ENCODE measurements around the gene PXDN.
"Not testable (repeated sequence)": the region's sequence is repeated elsewhere in the genome, so short reads cannot be mapped to it uniquely, and the experiment has no call there.

The PXDN gene

DNA sequence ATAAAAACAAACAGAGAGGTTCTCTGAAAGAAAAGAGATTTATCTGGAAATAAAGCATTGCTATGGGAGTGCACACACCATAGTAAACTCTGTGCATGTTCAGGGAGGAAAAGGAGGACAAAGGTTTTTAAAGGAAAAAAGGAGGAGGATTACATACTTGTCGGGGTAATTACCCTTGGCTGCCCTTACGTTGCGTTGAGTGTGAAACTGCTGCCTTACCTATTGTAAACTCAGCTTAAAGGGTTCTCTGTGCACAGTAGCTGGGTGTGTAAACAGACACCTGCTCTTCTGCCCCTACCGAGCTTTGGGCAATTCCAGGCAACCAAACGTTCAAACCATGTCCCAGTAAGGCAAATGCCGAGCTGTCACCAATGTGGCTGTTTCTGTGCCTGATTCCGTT is 29.6 kb upstream of the PXDN start:
- DNase-seq = no peak

- DNase-seq = no peak
Observed at GRCh38 chr2:1772471-1773267, 28.4 kb upstream of the PXDN start.

DNA sequence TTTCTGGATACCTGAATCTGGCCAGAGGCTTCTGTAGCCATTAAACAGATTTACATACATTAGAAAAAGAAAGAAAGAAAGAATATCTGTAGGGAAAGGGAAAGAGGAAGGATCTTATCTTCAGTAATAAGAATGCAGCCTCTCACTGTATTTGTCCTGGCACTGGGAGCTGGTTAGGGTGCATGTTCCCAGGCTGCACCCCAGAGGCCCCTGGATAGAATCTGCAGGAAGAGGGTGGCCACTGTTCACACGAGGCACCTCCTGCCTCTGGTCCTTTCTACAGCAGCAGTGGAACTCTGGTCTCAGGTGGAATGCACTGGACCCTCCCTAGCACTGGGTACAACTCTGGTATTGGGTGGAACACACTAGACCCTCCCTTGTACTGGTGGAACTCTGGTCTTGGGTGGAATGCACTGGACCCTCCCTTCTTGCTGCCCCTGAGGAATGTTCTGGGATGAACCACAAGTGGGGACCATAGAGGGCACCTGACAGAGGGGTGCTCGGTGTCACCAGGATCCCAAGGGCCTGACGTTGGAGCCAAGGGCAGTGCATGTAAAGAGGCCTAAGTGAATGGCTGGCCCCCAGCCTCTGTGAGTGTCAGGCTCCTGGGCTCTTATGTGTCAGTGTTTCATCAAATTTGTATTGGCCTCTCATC is 27.4 kb upstream of the PXDN start:
- no peak for DNase-seq

GRCh38 chr2:1770566-1771380 is 26.5 kb upstream of the PXDN start:
- DNase-seq = no peak

- DNase-seq = peak in 1 of 2 donors; percentile 31
Observed at GRCh38 chr2:1769703-1770422, 25.5 kb upstream of the PXDN start.

GRCh38 chr2:1767939-1768691 is 23.8 kb upstream of the PXDN start:
- no peak for DNase-seq

DNA sequence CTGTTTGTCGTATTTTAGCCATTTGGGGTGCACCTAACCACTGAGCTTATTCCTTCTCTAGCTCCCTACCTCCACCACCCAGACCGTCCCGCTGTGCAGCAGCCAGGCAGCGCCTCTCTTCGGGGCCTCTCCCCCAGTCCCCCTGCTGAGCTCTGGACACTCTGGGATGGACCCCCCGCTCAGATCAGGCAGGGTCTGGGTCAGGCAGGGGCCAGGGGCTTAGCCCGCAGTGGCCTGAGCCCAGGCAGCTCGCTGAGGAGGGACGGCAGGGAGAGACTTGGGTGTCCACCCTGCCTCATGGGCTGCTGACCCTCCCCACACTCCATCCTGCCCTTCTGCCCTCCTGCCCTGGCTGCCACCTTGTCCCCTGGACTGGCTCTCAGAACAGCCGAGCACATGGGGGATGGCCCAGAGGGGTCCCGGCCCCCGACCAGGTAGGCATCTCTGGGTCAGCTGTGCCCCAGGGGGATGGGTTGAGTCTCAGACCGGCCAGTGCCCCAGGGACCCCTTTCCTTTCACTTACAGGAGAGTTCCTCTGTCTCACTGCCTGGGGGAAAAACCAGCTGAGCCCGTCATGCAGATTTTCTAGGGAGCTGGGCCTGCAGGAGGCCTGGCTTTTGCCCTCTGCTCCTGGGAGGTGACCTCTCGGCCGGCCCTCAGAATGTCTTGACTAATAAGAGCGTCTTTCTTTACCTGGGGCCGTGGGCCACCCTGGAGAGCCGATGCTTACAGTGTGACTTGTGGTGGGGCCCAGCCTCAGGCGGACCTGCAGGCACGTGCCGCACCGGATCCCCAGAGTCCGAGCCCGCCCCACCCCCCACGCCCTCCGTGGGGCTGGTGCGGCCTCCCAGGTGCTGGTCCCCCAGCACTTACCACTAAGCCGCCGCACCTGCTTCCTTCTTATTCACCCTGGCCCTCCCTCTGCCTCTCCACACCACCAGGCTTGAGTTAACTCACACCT is 22.8 kb upstream of the PXDN start:
- DNase-seq = no peak

DNA sequence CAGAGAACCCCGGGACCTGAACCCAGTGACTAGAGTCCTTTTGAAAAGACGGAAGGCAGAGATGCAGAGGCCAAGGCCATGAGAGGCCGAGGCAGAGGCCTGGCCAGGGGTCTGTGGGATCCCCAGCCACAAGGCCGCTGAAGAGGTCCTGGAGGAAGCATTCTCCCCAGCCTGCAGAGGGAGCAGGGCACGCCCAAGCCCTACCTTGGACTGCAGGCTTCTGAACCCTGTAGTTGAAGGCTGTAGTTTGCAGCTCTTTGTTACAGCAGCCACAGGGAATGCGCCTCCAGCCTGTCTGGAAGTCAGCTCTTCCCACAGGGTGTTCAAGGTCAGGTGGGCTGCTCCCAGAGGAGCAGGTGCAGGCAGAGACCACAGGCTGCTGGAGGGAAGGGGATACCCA is 22.1 kb upstream of the PXDN start:
- DNase-seq = no peak

DNA sequence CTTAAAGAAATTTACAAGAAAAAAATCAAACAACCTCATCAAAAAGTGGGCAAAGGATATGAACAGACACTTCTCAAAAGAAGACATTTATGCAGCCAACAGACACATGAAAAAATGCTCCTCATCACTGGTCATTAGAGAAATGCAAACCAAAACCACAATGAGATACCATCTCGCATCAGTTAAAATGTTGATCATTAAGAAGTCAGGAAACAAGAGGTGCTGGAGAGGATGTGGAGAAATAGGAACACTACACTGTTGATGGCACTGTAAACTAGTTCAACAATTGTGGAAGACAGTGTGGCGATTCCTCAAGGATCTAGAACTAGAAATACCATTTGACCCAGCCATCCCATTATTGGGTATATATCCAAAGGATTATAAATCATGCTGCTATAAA is 20.9 kb upstream of the PXDN start:
- DNase-seq = not testable (repeated sequence)

GRCh38 chr2:1759611-1759930 is 15.3 kb upstream of the PXDN start:
- no peak for DNase-seq

DNA sequence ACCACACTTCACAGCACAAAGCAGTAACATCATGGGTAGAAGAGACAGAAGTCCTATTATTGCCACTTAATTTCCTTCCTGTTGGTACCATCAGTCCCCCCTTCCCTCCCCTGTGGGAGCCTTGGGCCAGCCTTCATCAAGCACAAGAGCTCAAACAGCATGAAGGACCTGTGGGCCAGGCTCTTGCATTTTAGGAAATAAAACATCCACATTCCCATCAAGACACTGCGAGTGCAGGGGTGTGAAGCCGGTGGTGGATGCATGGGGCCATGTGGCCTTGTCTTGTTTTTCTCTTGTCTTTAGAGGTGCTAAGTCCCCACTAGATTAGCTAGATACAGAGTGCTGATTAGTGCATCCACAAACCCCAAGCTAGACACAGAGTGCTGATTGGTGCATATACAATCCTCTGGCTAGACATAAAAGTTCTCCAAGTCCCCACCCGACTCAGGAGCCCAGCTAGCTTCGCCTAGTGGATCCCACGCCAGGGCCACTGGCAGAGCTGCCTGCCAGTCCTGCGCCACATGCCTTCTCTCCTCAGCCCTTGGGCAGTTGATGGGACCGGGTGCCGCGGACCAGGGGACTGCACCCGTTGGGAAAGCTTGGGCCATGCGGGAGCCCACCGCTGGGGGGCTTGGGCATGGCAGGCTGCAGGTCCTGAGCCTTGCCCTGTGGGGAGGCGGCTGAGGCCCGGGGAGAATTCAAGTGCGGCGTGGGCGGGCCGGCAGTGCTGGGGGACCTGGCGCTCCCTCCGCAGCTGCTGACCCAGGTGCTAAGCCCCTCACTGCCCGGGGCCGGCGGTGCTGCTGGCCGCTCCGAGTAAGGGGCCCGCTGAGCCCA is 14.7 kb upstream of the PXDN start:
- DNase-seq = no peak

DNA sequence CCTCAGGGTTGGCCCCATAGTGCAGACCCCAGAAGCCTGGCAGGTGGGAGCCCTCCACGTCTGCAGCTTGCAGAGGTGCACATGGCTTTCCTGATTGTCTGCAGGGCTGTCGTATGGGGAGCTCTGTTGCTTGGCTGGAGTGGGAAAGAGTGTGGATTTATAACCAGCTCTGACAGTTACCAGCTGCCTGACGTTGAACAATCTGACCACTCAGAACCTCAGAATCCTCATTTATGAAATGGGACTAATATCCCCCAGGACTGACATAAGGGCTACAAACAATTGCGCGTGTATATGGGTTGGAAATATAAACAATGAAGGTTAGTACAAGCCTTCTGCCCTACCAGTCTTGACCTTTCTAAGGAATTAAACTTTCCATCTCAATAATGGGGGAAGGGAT is 13.9 kb upstream of the PXDN start:
- DNase-seq = no peak

DNA sequence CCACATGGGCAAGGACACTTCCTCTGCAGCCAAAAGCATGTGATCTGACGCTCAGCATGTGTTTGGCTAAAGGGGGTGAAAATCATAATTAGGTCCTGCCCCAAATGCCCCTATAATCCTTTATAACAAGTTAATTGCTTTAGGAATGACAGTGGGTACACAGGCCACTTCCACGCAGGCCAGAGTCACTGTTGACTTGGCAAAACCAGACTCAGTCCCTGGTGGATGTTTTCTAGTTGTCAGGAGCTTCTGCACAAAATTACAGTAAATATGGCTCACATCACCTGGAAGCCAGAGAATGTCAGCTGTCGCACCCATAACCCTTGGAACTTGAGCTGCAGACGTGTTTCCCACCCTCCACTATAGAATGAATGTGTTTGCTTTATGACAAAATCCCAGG is 13.3 kb upstream of the PXDN start:
- DNase-seq = no peak

DNA sequence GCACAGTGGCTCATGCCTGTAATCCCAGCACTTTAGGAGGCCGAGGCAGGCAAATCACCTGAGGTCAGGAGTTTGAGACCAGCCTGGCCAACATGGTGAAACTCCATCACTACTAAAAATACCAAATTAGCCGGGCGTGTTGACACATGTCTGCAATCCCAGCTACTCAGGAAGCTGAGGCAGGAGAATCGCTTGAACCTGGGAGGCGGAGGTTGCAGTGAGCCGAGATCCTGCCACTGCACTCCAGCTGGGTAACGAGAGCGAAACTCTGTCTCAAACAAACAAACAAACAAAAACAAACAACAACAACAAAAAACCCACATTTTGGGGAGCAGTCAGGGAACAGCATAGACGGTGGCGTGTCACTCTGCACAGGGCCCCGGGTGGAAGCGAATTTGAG is 12.8 kb upstream of the PXDN start:
- DNase-seq = not testable (repeated sequence)

GRCh38 chr2:1756456-1756855 is 12.1 kb upstream of the PXDN start:
- no peak for DNase-seq

- no peak for DNase-seq
Observed at GRCh38 chr2:1755436-1756191, 11.3 kb upstream of the PXDN start.

DNA sequence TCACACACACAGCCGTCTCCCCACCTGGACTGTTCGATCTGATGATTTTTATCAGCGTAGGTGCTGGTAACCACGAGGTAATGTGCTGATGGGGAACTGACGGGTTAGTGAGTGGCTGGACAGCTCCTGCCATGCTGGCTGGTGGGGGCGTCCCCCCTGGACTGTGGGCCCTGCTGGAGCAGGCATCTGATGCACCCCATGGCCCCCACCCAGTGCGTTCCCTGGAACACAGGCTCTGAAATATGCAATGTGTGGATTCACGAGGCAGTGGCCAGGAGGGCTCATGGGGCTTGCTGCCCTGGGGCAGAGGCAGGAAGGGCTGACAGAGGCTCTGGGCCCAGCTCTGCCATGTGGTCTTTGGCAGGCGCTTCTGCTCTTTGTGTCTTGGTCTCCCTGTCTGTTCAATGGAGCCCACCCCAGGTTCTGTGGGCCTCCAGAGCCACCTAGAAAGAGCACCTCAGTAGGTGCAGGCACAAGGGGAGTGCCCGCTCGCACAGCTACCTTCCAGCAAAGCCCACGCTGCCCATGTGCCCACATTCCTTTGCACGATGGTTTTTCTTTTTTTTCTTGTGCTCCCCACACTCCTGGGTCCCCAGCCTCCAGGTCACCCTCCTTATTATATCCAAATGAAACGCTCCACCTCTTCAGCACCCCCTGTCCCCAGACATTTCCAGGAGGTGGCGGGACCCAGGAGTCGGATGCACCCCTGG is 10.3 kb upstream of the PXDN start:
- DNase-seq = no peak

DNA sequence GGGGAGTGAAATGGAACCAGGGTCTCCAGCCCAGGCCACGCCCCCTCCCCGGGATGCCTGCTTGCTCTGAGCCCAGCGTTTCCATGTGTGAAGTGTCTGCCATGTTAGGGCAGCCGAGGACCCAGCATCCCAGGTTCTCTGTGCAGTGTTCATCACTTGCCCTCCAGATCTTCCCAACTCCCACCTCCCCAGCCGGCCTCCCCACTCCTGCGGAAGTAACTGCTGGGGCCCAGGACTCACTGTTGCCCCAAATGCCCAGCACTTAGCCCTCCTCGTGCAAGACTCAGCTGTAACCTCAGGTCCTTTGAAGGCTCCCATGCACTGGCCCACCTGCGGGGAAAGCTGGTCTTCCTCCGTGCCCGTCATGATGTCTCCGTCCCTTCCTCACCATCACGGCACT is 9.7 kb upstream of the PXDN start:
- no peak for DNase-seq

DNA sequence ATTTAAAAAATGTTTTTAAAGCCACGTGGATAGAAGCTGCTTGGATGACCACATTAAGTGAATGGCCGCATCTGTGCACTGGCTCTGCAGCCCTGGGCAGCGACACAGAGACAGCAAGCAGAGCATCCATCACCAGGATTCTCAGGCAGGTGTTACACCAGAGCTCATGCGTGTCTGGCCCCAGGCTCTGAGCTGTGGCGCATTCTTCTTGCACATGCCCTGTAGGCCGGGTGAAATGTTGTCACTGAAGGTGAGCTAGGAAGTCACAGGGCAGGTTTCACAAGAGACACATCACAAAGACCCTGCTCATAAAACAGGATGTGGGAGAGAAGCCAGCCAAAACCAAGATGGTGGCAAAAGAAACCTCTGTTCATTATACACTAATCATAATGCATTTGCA is 8.4 kb upstream of the PXDN start:
- DNase-seq = no peak

Measured in hippocampal formation (tissue), 2 donors.